ENCODE measurements around the gene JPH2. TPM values are rescaled to one million over a fixed set of nuclear protein-coding genes. Genes with fewer than 3 reads are reported as not detected.

Gene JPH2
- total RNA-seq, 1 donor from 2014 or later: 2.9 TPM

DNA sequence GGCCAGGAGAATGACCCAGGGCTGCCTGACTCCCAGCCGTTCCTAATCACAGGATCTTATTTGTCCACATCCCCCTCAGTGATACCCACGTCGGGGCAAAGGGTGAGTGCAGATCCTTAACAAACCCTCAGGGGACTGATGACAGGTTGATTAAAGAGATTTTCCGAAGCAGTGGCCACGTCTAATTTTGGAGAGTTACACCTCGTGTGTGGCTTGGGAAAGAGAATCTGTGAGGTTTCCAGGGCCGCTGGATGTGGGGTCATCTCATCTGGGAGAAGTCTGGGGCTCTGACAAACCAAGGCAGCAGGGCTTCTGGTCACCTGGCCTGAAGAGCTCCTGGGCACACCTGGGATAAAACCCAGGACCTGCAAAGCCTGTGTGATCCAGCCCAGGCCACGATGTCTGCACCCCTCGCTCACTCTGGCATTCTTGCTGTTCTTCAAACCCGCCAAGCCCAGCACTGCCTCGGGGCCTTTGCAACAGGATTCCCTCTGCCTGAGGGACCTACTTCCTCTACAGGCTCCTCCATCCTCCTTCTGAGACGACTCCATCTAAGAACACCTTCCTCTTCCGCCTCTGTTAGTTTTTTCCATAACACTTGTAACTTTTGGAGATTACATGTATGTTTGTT is 4.7 kb downstream of the JPH2 start:
- H3K4me3 ChIP-seq (ENCODE audit: low read depth, low read length): no peak overlapping the region
- DNase-seq (ENCODE audit: low read depth): no peak
- TF ChIP-seq CTCF (conservative IDR thresholded peaks at IDR 0.05; ENCODE audit: low read depth, low read length): no peak

GRCh38 chr20:44181611-44182010 is 5.4 kb downstream of the JPH2 start:
- TF ChIP-seq CTCF (conservative IDR thresholded peaks at IDR 0.05; ENCODE audit: low read depth, low read length): no peak
- H3K4me3 ChIP-seq (ENCODE audit: low read depth, low read length): no peak overlapping the region
- DNase-seq (ENCODE audit: low read depth): no peak

- DNase-seq (ENCODE audit: low read depth): no peak
- no peak for TF ChIP-seq CTCF (conservative IDR thresholded peaks at IDR 0.05; ENCODE audit: low read depth, low read length)
- H3K4me3 ChIP-seq (ENCODE audit: low read depth, low read length): no peak overlapping the region
Observed at GRCh38 chr20:44180814-44181213, 6.2 kb downstream of the JPH2 start.

DNA sequence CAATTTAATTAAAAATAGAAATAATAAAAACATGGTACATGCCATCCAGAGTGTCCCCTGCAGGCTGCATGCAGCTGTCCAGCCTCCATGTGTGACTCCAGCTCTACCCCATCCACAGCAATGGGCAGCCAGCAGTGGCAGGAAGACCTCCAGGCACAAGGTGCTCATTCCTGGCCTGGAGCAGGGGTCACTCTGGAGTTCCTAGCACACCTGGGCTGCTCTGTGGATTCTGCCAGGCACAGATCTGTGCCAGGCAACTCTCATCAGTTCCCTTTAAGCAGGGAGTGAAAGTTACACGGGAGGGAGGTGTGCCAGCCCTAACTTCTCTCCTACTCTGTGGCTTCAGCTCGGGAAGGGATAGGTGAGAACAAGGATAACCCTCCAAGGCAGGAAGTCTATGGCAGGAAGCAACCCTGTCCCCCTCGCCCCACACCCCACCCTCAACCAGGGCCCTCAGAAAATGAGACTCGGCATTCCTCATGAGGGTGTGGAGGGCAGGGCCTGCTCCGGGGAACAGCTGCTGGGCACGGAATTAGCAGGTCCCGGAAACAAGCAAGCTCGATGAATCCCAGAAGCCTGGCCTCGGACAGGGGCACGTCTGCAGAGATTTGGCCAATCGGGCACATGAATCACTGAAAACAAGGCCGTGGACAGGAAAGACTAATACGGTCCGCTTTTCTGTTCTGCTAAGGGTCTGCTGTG is 10.0 kb downstream of the JPH2 start:
- DNase-seq (ENCODE audit: low read depth): no peak
- no peak overlapping the region for H3K4me3 ChIP-seq (ENCODE audit: low read depth, low read length)
- no peak for TF ChIP-seq CTCF (conservative IDR thresholded peaks at IDR 0.05; ENCODE audit: low read depth, low read length)

GRCh38 chr20:44174996-44175765 is 11.8 kb downstream of the JPH2 start:
- H3K4me3 ChIP-seq (ENCODE audit: low read depth, low read length): no peak overlapping the region
- DNase-seq (ENCODE audit: low read depth): no peak
- no peak for TF ChIP-seq CTCF (conservative IDR thresholded peaks at IDR 0.05; ENCODE audit: low read depth, low read length)

DNA sequence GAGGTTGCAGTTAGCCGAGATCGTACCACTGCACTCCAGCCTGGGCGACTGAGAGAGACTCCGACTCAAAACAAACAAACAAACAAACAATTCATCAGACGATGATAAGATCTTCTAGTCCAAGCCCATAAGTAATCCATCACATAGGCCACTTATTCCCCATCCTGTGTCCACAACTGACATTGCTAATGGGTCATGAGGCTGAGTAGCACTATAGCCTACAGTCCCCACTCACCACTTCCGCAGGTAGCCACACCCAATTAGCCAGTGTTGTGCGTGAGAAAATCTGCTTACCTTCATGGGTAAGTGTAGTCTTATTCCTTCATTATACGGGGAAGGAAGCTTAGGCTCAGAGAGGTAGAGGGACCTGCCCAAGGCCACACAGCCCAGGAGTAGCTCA is 13.1 kb downstream of the JPH2 start:
- H3K4me3 ChIP-seq (ENCODE audit: low read depth, low read length): no peak overlapping the region
- no peak for TF ChIP-seq CTCF (conservative IDR thresholded peaks at IDR 0.05; ENCODE audit: low read depth, low read length)
- no peak for DNase-seq (ENCODE audit: low read depth)
